ENCODE results near the gene EME1.

Gene EME1

DNA sequence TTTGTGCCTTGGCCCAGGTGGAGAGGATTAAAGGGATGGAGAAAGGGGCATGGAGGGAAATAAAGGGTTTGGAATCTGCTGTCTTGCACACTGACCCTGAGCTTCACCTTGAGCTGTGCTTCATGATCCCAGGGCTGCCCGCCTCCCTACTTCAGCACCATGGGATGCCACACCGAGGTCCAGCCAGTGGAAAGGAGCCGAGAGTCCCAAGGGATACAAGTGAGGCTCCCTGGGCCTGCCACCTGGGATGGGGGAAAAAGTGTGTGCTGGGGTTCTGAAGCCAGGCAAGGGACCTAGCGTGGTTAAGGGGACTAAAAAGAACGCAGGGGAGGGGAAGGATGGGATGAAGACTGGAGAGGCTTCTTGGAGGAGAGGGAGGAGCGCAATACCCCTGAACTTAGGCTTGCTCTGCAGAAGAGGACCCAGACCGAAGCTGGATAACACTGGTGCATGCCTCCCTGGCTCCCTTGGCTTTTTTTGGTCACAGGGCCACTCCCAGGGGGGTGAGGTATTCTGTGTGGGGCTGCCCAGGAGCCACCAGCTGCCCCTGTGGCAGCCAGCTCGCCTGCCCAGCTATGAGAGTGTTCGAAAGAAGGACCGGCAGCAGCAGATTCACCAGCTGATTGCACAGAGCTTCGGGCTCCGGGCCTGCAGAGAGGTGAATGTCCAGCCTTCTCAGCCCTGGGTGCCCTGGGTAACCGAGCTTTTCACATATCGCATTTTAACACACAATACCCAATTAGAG is 7.2 kb upstream of the EME1 start:
- H3K27ac ChIP-seq, result no peak overlapping the region
- TF ChIP-seq, protein P1, sequence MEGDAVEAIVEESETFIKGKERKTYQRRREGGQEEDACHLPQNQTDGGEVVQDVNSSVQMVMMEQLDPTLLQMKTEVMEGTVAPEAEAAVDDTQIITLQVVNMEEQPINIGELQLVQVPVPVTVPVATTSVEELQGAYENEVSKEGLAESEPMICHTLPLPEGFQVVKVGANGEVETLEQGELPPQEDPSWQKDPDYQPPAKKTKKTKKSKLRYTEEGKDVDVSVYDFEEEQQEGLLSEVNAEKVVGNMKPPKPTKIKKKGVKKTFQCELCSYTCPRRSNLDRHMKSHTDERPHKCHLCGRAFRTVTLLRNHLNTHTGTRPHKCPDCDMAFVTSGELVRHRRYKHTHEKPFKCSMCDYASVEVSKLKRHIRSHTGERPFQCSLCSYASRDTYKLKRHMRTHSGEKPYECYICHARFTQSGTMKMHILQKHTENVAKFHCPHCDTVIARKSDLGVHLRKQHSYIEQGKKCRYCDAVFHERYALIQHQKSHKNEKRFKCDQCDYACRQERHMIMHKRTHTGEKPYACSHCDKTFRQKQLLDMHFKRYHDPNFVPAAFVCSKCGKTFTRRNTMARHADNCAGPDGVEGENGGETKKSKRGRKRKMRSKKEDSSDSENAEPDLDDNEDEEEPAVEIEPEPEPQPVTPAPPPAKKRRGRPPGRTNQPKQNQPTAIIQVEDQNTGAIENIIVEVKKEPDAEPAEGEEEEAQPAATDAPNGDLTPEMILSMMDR (conservative IDR thresholded peaks at IDR 0.05), result no peak

DNA sequence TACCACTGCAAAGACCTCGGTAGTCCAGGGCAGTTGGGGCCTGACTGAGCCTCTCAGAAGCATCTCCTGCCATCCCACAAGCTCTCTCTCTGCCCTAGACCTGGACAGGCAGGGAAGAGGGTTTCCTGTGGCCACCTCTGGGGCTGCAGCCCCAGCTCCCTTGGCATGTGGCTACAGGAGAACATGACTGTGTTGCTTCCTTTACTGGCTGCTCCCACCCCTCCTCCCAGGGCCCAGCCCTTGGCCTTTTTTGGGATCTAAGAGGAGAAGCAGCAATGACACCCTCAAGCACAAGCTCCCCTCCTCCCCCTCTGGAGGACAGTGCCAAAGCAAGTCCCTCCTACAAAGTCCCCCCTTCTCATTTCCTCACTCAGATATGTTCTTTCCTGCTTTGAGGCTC is 5.6 kb upstream of the EME1 start:
- TF ChIP-seq, protein P1 (conservative IDR thresholded peaks at IDR 0.05), result no peak
- no peak overlapping the region for H3K27ac ChIP-seq

DNA sequence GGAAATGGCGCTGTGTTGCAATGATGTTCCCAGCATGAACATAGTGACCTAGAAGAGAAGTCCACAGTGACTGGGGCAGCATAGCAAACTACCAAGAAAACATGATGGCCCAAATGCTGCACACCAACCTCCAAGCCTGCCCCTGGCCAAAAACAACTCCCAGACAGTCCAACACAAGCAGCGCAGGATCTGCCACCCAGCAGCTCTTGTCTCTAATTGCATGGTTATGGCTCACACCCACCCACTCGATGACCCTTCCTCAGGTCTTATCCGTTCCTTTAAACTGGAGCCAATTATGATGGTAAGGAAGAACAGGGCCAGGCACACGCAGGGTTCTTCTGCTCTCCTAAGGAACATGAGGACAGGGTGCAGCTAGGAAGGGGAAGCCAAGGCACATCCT is 3.0 kb upstream of the EME1 start:
- TF ChIP-seq, protein P1 (conservative IDR thresholded peaks at IDR 0.05), result no peak
- no peak overlapping the region for H3K27ac ChIP-seq

DNA sequence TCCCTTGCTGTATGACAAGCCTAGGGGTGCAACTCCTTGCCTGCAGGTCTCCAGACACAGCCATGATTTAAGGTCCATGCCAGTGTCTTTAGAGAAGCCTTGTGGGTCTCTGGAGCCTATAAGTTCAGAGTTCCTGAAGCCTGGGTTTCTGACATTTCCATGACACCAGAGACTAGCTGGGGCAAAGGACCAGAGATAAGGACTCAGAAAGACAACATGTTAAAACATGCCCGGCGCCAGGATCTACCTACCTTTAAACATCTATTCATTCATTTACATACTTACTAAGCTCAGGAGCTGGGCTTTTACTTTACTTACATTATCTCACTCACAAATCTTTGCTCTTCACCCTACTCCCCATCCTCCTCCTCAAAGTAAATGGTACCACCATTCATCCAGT is 1.5 kb upstream of the EME1 start:
- H3K27ac ChIP-seq, result no peak overlapping the region
- TF ChIP-seq, protein P1 (conservative IDR thresholded peaks at IDR 0.05), result no peak

DNA sequence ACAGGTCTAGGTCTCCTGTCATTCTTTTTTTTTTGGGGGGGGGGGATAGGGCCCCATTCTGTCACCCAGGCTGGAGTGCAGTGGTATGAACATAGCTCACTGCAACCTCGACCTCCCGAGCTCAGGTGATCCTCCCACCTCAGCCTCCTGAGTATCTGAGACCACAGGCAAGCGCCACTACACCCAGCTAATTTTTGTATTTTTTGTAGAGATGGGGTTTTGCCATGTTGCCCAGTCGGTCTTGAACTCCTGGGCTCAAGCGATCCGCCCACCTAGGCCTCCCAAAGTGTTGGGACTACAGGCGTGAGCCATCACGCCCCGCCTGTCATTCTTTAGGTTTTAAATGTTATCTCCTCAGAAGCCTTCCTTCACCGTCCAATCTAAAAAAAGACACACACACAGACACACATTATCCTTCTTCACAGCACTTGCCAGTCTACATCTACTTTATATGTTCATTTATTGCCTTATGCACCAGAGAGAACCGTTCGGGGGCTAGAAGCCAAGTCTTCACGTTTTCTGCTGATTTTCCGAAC is 739 bp upstream of the EME1 start:
- TF ChIP-seq, protein P1 (conservative IDR thresholded peaks at IDR 0.05), result no peak
- H3K27ac ChIP-seq, result peak overlapping the region; percentile 97

DNA sequence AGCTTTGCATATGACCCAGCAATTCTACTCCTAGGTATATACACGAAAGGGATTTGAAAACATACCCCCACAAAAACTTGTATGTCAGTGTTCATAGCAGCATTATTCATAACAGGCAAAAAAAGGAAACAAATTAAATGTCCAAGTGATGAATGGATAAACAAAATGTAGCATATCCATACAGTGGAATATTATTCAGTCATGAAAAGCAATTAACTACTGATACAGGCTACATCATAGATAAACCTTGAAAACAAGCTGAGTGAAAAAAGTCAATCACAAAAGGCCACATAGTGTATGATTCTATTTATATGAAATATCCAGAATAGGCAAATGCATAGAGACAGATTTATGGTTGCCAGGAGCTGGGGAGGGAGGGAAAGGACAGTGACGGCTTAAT is 676 bp downstream of the EME1 start:
- TF ChIP-seq, protein P1 (conservative IDR thresholded peaks at IDR 0.05), result no peak
- peak overlapping the region; percentile 97 for H3K27ac ChIP-seq

DNA sequence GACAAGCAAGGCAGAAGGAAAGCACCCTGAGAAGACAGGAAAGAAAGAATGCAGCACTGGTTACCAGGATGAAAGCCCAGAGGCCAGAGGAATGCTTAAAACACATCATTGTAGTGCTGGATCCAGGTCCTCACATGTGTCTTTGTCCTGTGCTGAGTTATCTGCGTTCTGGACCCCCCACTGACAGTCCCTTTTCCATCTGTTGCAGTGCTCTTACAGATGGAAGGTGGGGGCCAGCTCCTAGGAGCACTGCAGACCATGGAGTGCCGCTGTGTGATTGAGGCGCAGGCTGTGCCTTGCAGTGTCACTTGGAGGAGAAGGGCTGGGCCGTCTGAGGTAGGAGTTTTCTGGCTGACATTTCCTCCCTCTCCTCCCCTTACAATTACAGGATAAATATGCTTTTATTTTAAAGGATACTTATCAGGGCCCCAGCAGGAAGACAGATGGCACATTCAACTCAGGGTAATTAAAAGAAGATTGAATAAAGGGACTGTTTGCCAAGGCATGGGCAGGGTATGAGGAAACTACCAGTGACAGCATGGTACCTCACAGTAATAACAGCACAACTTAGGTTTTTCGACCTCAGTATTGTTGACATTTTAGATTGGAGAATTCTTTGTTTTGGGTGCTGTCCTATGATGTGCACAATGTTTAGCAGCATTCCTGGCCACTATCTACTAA is 3.0 kb downstream of the EME1 start:
- TF ChIP-seq, protein P1 (conservative IDR thresholded peaks at IDR 0.05), result no peak
- H3K27ac ChIP-seq, result peak overlapping the region; percentile 16; the same call in 1 of the 2 replicates
